ENCODE measurements around the gene LPAR5. TPM values are rescaled to one million over a fixed set of nuclear protein-coding genes. Genes with fewer than 3 reads are reported as not detected.

Gene LPAR5
- total and polyA plus RNA-seq, 7 donors, result 0.27 to 16.5 (median 1.5) TPM

GRCh38 chr12:6627616-6628015, 8.1 kb downstream of the LPAR5 start:
- H3K27ac ChIP-seq, result no peak overlapping the region
- H3K27me3 ChIP-seq, result no peaks in the 10 kb centered on the region
- no peak overlapping the region for H3K4me3 ChIP-seq
- intact Hi-C loops (cut with DNase I), result no loop called here
- no peak for DNase-seq
- no peaks in the 10 kb centered on the region for H3K36me3 ChIP-seq
- TF ChIP-seq EP300 (IDR thresholded peaks at IDR 0.05) (no peak), POLR2AphosphoS5 (IDR thresholded peaks at IDR 0.05) (no peak), CTCF (IDR thresholded peaks at IDR 0.05) (no peak), POLR2A (IDR thresholded peaks at IDR 0.05) (no peak)
- peaks cover 0 to 3% (median under 1%) of the 10 kb centered on the region in 4 donors for H3K4me1 ChIP-seq
- WGBS, 2 donors, result 51 to 72% methylated on average over 7 of the region's 7 CpGs
- H3K9me3 ChIP-seq, result no peaks in the 10 kb centered on the region

- DNase-seq, result no peak
- intact Hi-C loops (cut with DNase I), result no loop called here
- Histone ChIP-seq H3K27me3 (no peaks in the 10 kb centered on the region), H3K4me3 (no peak overlapping the region), H3K27ac (no peak overlapping the region), H3K36me3 (no peaks in the 10 kb centered on the region), H3K4me1 (no peaks in the 10 kb centered on the region), H3K9me3 (no peaks in the 10 kb centered on the region)
- TF ChIP-seq CTCF (IDR thresholded peaks at IDR 0.05) (no peak), POLR2AphosphoS5 (IDR thresholded peaks at IDR 0.05) (no peak), POLR2A (IDR thresholded peaks at IDR 0.05) (no peak), EP300 (IDR thresholded peaks at IDR 0.05) (no peak)
- 79 to 89% methylated on average over 8 of the region's 8 CpGs for WGBS, 2 donors
Observed at GRCh38 chr12:6626654-6627283, 9.0 kb downstream of the LPAR5 start.

- H3K4me1 ChIP-seq, result peaks cover 0 to 9% (median 8%) of the 10 kb centered on the region in 4 donors
- TF ChIP-seq CTCF (IDR thresholded peaks at IDR 0.05) (no peak), EP300 (IDR thresholded peaks at IDR 0.05) (no peak), POLR2AphosphoS5 (IDR thresholded peaks at IDR 0.05) (no peak), POLR2A (IDR thresholded peaks at IDR 0.05) (no peak)
- WGBS, 2 donors, result 92 to 95% methylated on average over 29 of the region's 29 CpGs
- intact Hi-C loops (cut with DNase I), result no loop called here
- H3K36me3 ChIP-seq, result no peaks in the 10 kb centered on the region
- H3K27me3 ChIP-seq, result peaks cover 8 to 14% (median 11%) of the 10 kb centered on the region in 3 donors
- no peak overlapping the region for H3K27ac ChIP-seq
- H3K4me3 ChIP-seq, result peak overlapping the region in 3 of 4 donors; percentile 22 to 36 (median 25)
- H3K9me3 ChIP-seq, result no peaks in the 10 kb centered on the region
- no peak for DNase-seq
Observed at GRCh38 chr12:6620885-6621274, 14.9 kb downstream of the LPAR5 start.

GRCh38 chr12:6620137-6620884, 15.4 kb downstream of the LPAR5 start:
- intact Hi-C loops (cut with DNase I), result no loop called here
- peak overlapping the region in 3 of 4 donors; percentile 22 to 36 (median 25) for H3K4me3 ChIP-seq
- peaks cover 0 to 9% (median 8%) of the 10 kb centered on the region in 4 donors for H3K4me1 ChIP-seq
- no peaks in the 10 kb centered on the region for H3K9me3 ChIP-seq
- TF ChIP-seq POLR2A (IDR thresholded peaks at IDR 0.05), result no peak
- TF ChIP-seq CTCF (IDR thresholded peaks at IDR 0.05), result peak in 3 of 4 experiments; percentile 13 to 56 (median 41)
- H3K27me3 ChIP-seq, result peaks cover 8 to 14% (median 11%) of the 10 kb centered on the region in 3 donors
- H3K36me3 ChIP-seq, result no peaks in the 10 kb centered on the region
- H3K27ac ChIP-seq, result no peak overlapping the region
- WGBS, 2 donors, result 59 to 85% methylated on average over 88 of the region's 88 CpGs
- no peak for DNase-seq
